Activated CD8-positive, alpha-beta memory T cell treated with anti-CD3 and anti-CD28 coated beads for 24 hours (primary cell): ENCODE measurements around the gene MCC.

ENCODE experiments used
- DNase-seq: peaks from one replicate; pipeline ENCODE4 v3.0.0-alpha.2; 2020

Gene MCC

DNA sequence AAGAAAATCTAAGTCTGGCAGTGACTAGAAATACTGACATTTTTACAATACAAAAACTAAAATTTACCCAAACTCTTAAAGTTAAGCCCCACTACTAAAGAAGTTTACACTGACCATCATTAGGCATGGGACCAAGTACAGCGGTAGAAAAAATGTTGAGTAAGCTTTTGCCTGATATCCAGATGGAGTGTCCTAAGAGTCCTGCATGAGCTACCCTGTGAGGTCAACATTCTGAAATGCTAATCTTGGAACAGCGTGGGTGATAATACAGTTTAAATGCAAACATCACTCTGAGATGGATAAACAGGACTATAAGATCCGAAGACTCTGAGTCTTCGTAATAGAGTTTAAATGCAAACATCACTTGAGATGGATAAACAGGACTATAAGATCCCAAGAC lies 322.0 kb downstream of the MCC start:
- DNase-seq = no peak

DNA sequence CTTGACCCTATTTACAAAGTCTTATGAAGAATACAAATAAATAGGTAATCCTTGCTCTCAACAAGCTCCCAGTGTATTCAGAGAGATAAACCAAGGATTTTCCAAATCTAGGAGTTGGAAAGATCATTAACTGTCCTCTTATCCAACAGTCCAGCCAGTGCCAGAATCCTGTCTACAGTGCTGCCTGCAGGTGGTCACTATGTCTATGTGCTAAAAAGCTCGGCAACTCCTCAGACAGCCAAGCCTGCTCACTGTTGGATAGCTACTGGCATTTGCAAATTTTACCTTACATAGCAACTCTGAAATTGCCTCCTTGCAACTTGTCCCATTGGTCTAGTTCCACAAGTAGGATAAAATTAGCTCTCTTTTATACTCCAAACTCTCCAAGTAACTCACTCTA lies 324.2 kb downstream of the MCC start:
- DNase-seq = no peak

DNA sequence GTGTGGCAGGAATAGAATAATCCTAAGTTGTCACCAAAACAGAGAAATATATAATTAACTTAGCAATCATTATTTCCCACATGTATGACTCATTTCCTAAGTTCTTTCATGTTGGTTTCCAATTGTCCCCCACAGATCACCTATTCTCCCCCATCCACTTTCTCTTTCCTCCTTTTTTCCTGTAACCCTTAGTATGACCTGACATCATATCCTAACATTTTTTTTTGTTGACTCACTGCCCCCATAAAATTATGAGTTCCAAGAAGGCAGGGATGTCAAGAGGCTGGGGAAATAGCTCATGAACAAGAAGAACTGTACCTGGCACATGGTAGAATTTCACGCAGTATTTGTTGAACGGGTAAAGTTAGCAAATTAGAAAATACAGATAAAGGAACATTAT lies 324.9 kb downstream of the MCC start:
- DNase-seq = no peak

DNA sequence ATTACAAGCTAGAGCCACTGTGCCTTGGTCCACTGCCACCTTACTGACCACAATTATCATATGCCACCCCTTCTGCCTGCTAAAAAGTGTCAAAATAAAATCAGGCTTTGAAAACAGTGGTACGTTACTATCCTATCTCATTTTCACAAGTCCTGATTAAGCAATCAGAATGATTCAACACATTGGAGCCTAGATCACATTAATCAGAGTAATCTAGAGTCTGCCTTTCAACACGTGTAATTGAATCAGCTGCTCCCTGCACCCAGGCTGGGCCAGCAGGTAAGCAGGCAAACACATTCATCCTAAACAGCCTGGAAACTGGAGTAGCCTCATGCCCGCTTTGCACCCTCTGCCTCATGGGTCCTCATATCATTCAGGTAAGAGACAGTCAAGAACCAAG lies 325.5 kb downstream of the MCC start:
- no peak for DNase-seq

DNA sequence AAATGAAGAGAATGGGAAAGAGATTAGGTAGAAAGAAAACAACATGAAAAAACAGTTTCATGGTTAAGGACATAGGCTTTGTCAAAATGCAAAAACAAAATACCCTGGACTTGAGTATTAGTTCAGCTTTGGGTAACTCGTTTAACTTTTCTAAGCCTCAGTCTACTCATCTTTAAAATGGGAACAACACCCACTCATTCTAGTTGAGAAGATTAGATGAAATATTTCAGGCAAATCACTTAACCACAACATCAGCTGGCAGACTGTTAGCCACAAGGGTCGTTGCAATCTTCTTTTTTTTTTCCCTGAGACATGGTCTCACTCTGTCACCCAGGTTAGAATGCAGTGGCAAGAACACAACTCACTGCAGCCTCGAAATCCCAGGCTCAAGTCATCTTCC lies 326.0 kb downstream of the MCC start:
- DNase-seq = no peak

- DNase-seq = no peak
These were observed 326.4 kb downstream of the MCC start for GRCh38 chr5:113161806-113162205.

GRCh38 chr5:113157886-113158285 lies 330.4 kb downstream of the MCC start:
- no peak for DNase-seq

- DNase-seq = no peak
These were observed 331.9 kb downstream of the MCC start for GRCh38 chr5:113156271-113156877.

DNA sequence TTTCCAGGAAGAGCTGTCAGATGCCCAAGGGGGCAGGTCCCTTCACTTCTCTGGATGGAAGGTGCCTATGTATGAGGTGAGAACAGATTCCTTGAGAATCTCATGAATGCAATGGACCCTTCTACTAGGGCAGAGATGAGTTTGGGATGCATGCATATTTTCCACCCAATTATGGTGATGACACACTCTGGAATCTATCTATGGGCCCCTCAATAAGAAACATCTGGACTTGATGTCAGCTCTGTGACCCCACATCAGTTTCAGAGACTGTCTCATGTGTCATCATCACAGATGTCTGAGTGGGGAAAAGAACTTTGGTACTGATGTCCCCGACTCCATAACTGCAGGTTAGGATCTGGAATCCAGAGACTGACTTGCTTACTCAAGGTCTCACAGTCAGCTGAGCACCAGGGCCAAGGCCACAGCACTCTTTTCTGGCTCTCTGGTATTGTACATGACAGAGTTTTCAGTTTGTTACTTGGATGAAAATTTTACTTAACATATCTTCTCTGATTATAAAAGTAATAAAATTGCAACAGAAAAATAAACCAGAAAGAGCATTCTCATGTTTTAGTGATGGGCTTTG lies 334.6 kb downstream of the MCC start:
- DNase-seq = no peak

GRCh38 chr5:113152380-113152740 lies 335.9 kb downstream of the MCC start:
- no peak for DNase-seq

DNA sequence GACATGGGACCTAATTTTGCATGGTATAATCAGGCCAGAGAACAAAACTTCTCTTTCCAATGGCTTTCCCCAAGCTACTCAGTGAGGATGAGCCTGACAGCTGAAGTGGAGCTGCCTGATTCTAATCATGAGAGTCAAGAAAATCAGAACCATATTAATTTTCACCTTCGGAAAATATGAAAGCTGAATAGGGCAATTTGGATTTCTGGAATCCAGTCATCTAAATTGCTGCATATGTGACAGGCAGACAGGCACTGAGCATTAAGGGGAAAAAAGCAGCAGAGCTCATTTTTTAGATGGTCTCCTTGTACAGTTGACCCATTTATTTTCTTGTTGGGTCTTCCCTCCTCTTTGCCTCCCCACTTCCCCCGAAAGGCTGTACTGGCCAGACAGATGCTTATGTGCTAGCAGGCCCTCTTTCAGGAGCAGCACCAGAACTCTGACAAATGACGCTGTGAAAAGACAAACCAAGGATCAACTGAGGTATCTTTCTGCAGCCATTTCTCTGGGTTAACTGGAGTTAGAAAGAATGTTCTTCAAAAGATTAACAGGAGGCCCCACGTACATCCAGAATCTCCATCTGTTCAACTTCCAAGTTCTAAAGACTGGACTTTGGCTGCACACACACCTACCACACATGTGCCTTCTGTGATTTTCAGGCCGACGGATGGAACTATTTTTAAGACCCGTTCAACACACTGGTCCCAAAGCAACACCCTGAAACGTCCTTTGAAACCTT lies 336.4 kb downstream of the MCC start:
- DNase-seq = no peak

DNA sequence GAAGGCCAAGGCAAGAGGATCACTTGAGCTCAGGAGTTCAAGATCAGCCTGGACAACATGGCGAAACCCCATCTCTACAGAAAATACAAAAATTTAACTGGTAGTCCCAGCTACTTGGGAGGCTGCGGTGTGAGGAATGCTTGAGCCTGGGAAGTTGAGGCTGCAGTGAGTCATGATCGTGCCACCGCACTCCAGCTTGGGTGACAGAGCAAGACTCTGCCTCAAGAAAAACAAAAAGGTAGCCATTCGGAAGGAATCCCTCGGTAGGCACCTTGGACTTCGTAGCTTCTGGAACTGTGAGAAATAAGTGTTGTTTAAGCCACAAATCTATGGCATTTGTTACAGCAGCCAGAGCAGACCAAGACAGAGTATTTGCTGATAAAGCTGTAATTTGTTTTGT lies 337.4 kb downstream of the MCC start:
- DNase-seq = no peak

GRCh38 chr5:113150221-113150620 lies 338.0 kb downstream of the MCC start:
- no peak for DNase-seq

DNA sequence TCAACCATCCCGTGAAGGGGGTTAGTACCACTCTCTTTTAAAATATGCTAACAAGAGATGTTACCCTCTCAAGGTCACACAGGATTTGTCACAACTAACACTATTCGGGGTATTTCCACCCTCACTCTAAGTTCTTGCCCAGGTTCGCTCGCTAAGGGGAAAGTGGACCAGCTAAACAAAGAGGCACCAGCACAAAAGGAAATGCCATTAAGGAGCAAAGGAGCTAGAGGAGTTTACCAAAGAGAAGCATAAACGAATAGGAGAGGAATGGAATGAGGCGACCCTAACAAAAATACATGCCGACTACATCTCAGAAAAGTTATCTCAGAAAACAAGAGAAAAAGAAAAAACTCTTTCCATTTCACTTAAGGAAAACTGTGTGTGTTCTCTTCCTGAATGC lies 340.7 kb downstream of the MCC start:
- no peak for DNase-seq

- DNase-seq = no peak
These were observed 341.1 kb downstream of the MCC start for GRCh38 chr5:113147101-113147508.

- no peak for DNase-seq
These were observed 342.4 kb downstream of the MCC start for GRCh38 chr5:113145757-113146387.

DNA sequence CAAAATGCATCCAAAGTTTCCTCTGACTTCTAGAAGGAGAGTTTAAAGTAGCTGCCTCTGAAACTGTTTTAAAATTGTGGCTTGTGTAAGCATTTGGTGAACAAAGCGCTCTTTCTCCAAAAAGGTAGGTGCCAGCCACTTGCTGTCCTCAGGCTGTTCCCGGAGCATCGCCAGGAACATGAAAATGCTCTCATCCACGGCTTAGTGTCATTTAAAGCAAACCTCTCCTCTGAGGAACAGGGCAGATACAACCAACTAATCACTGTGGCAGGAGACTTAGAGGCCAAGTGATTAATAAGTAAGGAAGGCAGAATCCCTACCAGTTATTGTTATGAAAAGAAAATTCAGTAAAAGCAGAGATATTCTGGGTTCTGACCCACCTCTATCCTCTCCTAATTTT lies 346.1 kb downstream of the MCC start:
- DNase-seq = no peak

DNA sequence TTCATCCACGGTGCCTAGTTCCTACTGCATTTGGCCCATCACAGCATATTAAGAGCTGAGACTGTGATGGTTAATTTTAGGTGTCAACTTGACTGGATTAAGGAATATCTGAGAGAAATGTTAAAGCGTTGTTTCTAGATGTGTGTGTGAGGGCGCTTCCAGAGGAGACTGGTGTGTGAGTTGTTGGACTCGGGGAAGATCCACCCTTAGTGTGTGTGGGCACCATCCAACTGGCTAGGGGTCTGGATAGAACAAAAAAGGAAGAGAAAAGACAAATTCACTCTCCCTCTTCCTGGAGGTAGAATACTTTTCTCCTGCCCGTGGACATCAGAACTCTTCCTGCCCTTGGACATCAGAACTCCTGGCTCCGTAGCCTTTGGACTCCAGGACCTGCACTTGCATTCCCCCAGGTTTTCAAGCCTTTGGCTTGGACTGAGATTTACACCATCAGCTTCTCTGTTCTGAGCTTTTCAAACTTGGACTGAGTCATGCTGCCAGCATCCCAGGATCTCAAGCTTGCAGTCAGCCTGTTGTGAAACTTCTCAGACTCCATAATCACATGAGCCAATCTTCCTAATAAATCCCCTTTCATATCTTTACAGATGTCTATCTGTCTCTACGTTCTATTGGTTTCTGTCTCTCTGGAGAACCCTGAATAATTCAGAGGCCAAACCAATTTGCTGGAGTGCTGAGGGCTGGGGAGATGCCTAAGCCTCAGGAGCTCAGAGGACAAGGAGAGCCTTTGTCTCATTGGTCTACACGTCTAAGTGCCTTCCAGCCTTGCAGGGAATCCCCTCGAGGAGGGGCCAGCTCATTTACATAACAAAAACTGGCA lies 347.2 kb downstream of the MCC start:
- DNase-seq = no peak

- no peak for DNase-seq
These were observed 354.9 kb downstream of the MCC start for GRCh38 chr5:113133211-113133975.

GRCh38 chr5:113132564-113132963 lies 355.7 kb downstream of the MCC start:
- no peak for DNase-seq

DNA sequence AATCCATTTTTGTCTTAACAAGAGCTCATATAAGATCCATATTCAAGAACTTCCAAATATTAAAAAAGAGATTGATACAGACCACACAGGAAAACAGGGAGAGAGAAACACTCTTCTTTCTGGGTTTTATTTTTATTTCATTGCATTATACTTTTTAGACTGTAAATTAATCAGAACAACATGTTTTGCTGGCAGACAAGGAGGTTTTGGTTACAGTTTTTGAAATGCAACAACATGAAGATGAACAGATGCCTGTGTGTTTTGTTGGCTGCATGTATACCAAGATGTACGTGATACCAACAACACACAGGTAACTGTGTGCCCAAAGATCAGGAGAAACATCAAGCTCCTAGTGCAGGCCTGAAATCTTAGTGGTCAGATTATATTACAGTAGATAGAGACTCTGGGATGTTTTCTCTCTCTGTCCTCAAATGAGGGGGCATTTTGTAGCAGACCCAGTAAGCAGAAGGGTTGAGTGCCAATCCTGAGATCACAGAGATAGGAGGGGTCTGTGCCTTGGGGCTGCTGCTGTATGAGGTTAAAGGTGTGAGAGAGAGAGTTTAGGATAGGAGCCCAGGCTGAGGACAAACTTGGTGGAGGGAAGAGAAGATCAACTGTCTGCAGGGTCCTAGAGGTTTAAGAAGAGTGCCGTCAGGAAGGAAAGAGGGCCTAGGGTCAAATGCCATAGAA lies 359.5 kb downstream of the MCC start:
- no peak for DNase-seq

DNA sequence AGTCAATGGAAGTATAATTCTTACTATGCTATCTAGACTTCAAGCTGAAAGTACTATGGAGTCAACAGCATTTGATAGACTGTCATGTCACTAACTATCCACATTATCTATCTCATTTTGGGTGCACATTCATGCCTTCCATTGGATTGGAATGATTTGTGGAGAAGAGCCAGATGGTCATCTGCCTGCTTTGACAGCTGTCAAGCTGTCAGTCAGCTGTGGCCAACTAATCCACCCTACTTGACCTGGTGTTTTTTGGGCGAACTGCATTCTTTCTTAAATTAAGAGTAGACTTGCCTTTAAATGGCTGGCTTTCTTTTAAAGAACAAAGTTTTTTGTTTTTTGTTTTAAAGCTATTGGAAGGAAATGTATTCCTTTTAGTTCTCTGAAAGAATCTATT lies 360.2 kb downstream of the MCC start:
- DNase-seq = no peak
